Bronchial epithelial cell (primary cell): ENCODE results near the gene ASCC3. TPM values are rescaled to one million over a fixed set of nuclear protein-coding genes. Genes with fewer than 3 reads are reported as not detected.

Source experiments
- DNase-seq: peaks from one replicate; pipeline ENCODE4 v3.0.0-alpha.2; 2010; ENCODE audit warnings: low read depth
- FAIRE-seq: peaks from 2 replicates; lab custom pipeline; 2011; peaks lifted over from hg19 to GRCh38; lab: Jason Lieb, UNC
- H3K27me3 ChIP-seq: 2 replicates; pipeline ENCODE4 v1.5.1; 2011; ENCODE audit warnings: low read length; ENCODE audit not compliant: control insufficient read depth, insufficient read depth
- H3K36me3 ChIP-seq: 2 replicates; pipeline ENCODE4 v1.5.1; 2011; ENCODE audit warnings: low read length; ENCODE audit not compliant: control insufficient read depth, insufficient read depth
- H3K4me3 ChIP-seq: 2 replicates; pipeline ENCODE4 v1.5.1; 2011; ENCODE audit warnings: mild to moderate bottlenecking, low read depth, low read length, control low read depth
- CTCF ChIP-seq: IDR thresholded peaks from 2 replicates; pipeline ENCODE4 v1.5.1; 2011; ENCODE audit warnings: mild to moderate bottlenecking, moderate library complexity, low read length, control low read depth, inconsistent platforms; ENCODE audit not compliant: insufficient read depth, severe bottlenecking
- total RNA-seq: library from RNA; depleted of rRNA; stranded (reverse); fragments of >200 nt; gene quantifications from 2 replicates; pipeline ENCODE4 v1.2.1, GENCODE V29; 2014

ASCC3 gene
- total RNA-seq, 1 donor from 2014 or later: 52.7 TPM

GRCh38 chr6:100818066-100818465 is 63.1 kb downstream of the ASCC3 start:
- TF ChIP-seq CTCF: no peak
- no peak for FAIRE-seq

GRCh38 chr6:100810015-100810414 is 71.1 kb downstream of the ASCC3 start:
- no peaks in the 10 kb centered on the region for H3K27me3 ChIP-seq
- no peak for DNase-seq
- H3K36me3 ChIP-seq: no peaks in the 10 kb centered on the region
- no peak for TF ChIP-seq CTCF
- no peak overlapping the region for H3K4me3 ChIP-seq
- FAIRE-seq: no peak

More at GRCh38 chr6:100818066-100818465, 63.1 kb downstream of the ASCC3 start:
- H3K36me3 ChIP-seq: no peaks in the 10 kb centered on the region
- no peak for DNase-seq
- no peak overlapping the region for H3K4me3 ChIP-seq
- H3K27me3 ChIP-seq: no peaks in the 10 kb centered on the region

- FAIRE-seq: no peak
These were observed 71.8 kb downstream of the ASCC3 start for GRCh38 chr6:100809346-100809745.

GRCh38 chr6:100808638-100809275 is 72.4 kb downstream of the ASCC3 start:
- H3K27me3 ChIP-seq: no peaks in the 10 kb centered on the region
- DNase-seq (peak; percentile 58), FAIRE-seq (no peak)
- no peak for TF ChIP-seq CTCF
- no peaks in the 10 kb centered on the region for H3K36me3 ChIP-seq
- no peak overlapping the region for H3K4me3 ChIP-seq

More at GRCh38 chr6:100809346-100809745, 71.8 kb downstream of the ASCC3 start:
- H3K4me3 ChIP-seq: no peak overlapping the region
- no peak for DNase-seq
- H3K27me3 ChIP-seq: no peaks in the 10 kb centered on the region
- H3K36me3 ChIP-seq: no peaks in the 10 kb centered on the region
- TF ChIP-seq CTCF: no peak

- Histone ChIP-seq H3K36me3 (no peaks in the 10 kb centered on the region), H3K27me3 (no peaks in the 10 kb centered on the region), H3K4me3 (no peak overlapping the region)
- TF ChIP-seq CTCF: no peak
- FAIRE-seq (no peak), DNase-seq (no peak)
These were observed 74.8 kb downstream of the ASCC3 start for GRCh38 chr6:100806296-100806695.
